ENCODE measurements around the gene CDCA4.
"Not testable (repeated sequence)": the region's sequence is repeated elsewhere in the genome, so short reads cannot be mapped to it uniquely, and the experiment has no call there.

The CDCA4 gene

GRCh38 chr14:105066240-105067071 is 45.6 kb upstream of the CDCA4 start:
- H3K27ac ChIP-seq: no peak overlapping the region
- TF ChIP-seq CTCF (IDR thresholded peaks at IDR 0.05) (no peak), ZFX (IDR thresholded peaks at IDR 0.05; ENCODE audit: borderline replicate concordance) (no peak)

GRCh38 chr14:105065280-105066228 is 44.7 kb upstream of the CDCA4 start, which contains the start of gene GPR132:
GPR132 (minus strand) TSS chr14:105065430; CDS start chr14:105055420, 10,010 bp downstream.
- H3K27ac ChIP-seq: no peak within 1 kb of the TSS
- TF ChIP-seq ZFX (IDR thresholded peaks at IDR 0.05; ENCODE audit: borderline replicate concordance): no peak
- TF ChIP-seq CTCF (IDR thresholded peaks at IDR 0.05): no peak

- TF ChIP-seq ZFX (IDR thresholded peaks at IDR 0.05; ENCODE audit: borderline replicate concordance): no peak
- TF ChIP-seq CTCF (IDR thresholded peaks at IDR 0.05): no peak
- no peak overlapping the region for H3K27ac ChIP-seq
Measured at GRCh38 chr14:105064721-105065143, 43.8 kb upstream of the CDCA4 start.

- H3K27ac ChIP-seq: no peak overlapping the region
- no peak for TF ChIP-seq CTCF (IDR thresholded peaks at IDR 0.05)
- no peak for TF ChIP-seq ZFX (IDR thresholded peaks at IDR 0.05; ENCODE audit: borderline replicate concordance)
Measured at GRCh38 chr14:105064001-105064400, 43.1 kb upstream of the CDCA4 start.

GRCh38 chr14:105063506-105063905 is 42.6 kb upstream of the CDCA4 start:
- H3K27ac ChIP-seq: not testable (repeated sequence)

GRCh38 chr14:105063056-105063455 is 42.2 kb upstream of the CDCA4 start:
- H3K27ac ChIP-seq: no peak overlapping the region

More at GRCh38 chr14:105063056-105063455, 42.2 kb upstream of the CDCA4 start:
- TF ChIP-seq CTCF (IDR thresholded peaks at IDR 0.05) (no peak), ZFX (IDR thresholded peaks at IDR 0.05; ENCODE audit: borderline replicate concordance) (no peak)

Measured in 22Rv1 (cell line).